GM18868 (cell line): Measurements from ENCODE around the gene LOX.
"Not testable (repeated sequence)": the region's sequence is repeated elsewhere in the genome, so short reads cannot be mapped to it uniquely, and the experiment has no call there.

Source experiments
- ATAC-seq: cut with Tn5 transposase; IDR thresholded peaks from one replicate; pipeline ENCODE4 v1.9.1; 2021; ENCODE audit warnings: mild to moderate bottlenecking, moderate library complexity; ENCODE audit not compliant: unreplicated experiment

Gene LOX

GRCh38 chr5:122099060-122099790, 21.2 kb upstream of the LOX start:
- ATAC-seq, result no peak

GRCh38 chr5:122097391-122097790, 19.3 kb upstream of the LOX start:
- ATAC-seq, result no peak

- ATAC-seq, result no peak
These were observed 17.1 kb upstream of the LOX start for GRCh38 chr5:122095158-122095557.

GRCh38 chr5:122094251-122094650, 16.2 kb upstream of the LOX start:
- not testable (repeated sequence) for ATAC-seq

GRCh38 chr5:122093415-122094180, 15.5 kb upstream of the LOX start:
- no peak for ATAC-seq

DNA sequence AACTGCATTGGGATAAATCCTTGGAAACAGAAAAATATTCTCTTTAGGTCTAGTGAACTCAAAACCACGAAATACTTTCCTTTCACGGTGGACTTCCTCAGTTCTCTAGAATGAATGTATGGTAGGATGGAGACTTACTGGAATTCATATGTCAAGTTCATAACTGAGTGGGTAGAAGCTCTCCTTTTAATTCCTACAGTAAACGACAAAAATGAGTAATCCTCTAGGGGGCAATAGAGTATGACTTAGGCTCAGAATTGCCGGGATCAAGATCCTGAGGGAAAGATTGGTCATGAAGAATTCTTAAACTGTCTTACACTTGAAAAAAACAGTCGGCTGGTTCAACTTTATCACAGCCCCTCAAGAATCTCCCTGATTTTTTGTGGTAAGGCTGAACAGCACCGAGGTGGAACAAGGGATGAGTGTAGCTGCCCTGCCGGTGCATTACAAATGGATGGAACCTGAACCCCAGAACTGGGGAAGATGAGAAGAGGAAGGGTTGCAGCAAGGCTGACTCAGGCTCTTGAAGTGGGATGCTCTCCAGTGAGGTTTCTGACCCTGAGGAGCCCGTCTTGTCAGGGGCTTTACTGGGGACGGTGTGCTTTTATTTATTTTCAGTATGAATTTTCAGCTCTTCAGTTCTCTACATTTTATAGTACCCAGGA, 14.0 kb upstream of the LOX start:
- ATAC-seq, result no peak

DNA sequence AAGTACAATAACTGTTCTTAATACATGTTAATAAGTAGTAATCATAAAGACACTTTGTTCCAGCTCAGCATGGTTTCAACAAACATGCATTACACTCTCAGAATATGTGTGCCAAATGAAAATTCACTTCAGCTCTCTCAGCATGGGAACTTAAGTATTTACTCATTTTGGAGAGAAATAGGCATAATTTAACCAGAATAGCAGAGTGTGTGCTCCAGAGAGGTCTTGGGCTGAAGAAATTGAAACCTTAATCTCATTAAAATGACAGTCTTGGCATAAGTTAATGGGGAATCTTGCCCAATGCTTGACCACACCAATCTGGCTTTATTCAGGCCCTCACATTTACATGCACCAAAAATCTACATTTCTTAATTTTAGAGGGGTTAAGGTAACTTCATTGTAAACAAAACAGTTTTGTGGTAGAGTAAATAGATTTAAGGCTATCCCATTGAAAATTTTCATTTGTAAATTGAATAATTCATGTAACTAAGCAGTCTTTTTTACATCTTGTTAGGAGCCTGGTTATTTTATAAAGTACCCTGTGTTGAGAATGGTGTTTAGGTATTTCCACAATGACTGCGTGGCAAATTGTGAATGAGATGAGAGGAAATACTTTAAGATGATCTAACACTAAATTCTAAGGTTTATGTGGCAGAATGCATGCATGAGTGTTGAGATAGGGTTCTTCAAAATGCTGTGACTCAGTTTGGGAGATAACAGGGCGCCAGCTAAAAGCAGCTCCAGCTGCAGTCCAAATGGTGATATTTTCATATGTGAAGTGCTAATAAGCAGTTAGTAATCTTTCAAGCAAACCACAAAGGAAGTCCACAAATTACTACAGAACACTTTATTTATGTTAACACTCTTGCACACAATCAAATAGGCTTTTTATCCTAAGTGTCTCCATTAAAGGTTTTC, 11.3 kb upstream of the LOX start:
- no peak for ATAC-seq

GRCh38 chr5:122085041-122085440, 7.0 kb upstream of the LOX start:
- ATAC-seq, result no peak

DNA sequence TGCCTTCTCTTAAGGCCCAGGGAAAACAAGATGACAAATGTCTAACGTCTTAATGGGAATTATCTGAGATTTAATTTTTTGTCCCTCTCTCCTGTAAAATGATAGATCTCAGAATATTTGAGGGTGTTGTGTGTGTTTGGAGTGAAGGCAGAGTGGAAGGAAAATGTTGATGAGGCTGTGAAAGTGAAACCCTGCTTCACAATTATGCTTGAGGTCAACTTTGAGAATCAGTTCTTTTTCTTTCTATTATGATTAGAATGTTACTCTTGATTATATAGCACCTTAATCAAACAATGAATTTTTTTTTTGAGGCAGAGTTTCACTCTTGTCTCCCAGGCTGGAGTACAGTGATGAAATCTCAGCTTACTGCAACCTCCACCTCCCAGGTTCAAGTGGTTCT, 5.5 kb upstream of the LOX start:
- ATAC-seq, result no peak

- no peak for ATAC-seq
These were observed 3.5 kb upstream of the LOX start for GRCh38 chr5:122081541-122081940.

GRCh38 chr5:122077366-122078115, 518 bp downstream of the LOX start:
- ATAC-seq, result peak; percentile 17

DNA sequence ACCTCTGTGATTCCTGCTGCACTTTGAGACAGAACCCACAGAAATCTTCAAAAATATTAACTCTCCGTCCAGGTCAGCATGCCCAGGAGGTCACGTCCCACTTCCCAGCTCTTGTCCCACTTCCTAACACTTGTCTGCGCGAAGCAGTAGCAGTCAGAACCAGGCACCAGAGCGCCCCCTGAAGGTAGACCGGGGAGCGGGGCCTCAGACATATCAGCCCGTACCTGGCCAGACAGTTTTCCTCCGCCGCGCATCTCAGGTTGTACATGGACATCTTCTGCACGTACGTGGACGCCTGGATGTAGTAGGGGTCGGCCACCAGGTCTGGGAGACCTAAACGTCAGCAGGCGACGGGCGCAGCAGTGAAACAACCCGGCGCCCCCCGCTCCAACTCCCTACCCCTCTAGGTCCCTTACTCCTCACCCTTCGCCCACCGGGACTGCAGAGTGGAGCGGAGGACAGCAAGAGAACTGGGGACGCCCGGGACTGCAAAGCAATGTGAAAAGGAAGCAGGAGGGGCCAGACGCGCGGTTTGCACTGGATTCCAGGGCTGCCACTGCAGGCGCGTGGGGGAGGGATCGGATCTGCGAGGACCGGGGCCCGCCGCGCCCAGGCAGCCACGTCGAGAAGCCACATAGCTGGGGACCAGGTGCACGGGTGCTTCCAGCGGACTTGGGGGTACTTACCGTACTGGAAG, 1.2 kb downstream of the LOX start:
- peak; percentile 58 for ATAC-seq

GRCh38 chr5:122076050-122076461, 2.0 kb downstream of the LOX start:
- ATAC-seq, result no peak

- ATAC-seq, result peak; percentile 28
These were observed 4.2 kb downstream of the LOX start for GRCh38 chr5:122073864-122074263.

GRCh38 chr5:122073018-122073417, 5.0 kb downstream of the LOX start:
- ATAC-seq, result no peak

DNA sequence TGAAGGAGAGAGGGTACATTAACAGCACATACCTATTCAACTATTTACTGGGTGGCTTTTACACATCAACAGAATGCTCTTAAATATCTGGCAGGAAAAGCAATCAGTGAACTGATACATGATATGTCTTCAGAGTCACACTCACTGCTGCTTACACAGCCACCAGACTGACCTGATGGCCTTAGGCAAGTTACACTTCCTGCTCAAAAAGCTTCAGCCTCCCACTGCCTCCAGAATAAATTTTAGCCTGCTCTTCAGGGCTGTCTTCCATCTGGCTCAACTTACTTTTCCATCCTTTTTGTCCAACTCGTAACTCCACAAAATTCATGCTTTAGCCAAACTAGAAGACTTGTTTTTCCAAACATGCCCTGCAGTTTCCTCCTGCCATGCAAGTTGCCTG, 10.7 kb downstream of the LOX start:
- ATAC-seq, result no peak

DNA sequence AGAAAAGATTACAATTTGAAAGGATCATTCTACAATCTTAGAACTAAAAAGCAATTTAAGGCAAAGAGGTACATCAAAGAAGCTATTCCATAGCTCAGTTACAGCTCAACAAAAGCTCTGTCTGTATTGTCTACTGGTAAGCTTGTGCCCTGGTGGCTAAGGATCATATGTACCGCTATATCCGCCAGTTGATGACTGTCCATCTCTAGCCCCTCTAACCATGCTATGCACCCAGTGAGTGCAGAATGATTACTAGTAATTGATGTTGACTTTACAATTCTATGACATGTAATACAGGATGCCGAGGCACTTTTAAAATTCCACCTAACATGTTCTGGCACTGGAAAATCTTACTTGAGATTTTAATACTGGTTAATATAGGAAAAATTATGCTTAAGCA, 13.1 kb downstream of the LOX start:
- no peak for ATAC-seq

DNA sequence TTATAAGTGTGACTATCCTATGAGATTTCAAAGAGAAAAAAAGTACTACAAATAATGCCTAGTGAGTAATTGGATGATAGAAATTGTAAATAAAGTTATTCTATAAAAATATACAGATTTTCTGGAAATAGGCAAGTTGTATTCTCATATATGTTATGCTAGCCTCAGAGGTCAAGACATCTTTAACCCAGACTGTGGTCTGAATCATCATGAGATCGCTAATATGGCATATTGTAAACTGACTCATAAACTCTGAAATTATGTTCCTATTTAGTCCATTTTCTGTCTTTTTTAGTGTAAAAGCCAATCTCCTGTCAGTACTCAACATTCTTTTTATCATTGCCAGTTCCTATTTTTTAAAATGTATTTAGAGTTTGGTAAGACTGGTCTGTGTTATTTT, 14.2 kb downstream of the LOX start:
- ATAC-seq, result no peak

DNA sequence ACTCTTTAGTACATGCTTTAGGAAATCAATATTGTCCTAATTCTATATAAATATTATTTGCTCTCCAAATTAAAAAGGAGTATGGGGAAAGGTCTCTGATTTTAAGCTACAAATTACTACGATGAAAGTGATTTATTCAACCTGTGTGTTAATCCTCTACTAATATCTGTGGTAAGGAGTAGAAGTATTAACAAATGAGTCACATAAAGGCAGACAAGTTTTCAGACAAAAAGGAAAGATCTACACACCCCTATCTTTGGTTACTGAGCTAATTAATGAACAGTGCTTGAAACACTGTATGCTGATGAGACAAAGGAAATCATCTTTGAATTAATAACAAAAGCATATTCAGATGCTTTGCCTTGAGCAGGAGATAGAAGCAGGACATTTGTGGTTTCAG, 15.9 kb downstream of the LOX start:
- ATAC-seq, result no peak

- ATAC-seq, result no peak
These were observed 21.1 kb downstream of the LOX start for GRCh38 chr5:122056913-122057312.
